HK-2 (cell line): ENCODE data around the gene ALG9.
"Not testable (repeated sequence)": the region's sequence is repeated elsewhere in the genome, so short reads cannot be mapped to it uniquely, and the experiment has no call there.

Source experiments
- DNase-seq: peaks from one replicate; pipeline ENCODE4 v3.0.0-alpha.2; 2018; ENCODE audit not compliant: unreplicated experiment

ALG9 gene

DNA sequence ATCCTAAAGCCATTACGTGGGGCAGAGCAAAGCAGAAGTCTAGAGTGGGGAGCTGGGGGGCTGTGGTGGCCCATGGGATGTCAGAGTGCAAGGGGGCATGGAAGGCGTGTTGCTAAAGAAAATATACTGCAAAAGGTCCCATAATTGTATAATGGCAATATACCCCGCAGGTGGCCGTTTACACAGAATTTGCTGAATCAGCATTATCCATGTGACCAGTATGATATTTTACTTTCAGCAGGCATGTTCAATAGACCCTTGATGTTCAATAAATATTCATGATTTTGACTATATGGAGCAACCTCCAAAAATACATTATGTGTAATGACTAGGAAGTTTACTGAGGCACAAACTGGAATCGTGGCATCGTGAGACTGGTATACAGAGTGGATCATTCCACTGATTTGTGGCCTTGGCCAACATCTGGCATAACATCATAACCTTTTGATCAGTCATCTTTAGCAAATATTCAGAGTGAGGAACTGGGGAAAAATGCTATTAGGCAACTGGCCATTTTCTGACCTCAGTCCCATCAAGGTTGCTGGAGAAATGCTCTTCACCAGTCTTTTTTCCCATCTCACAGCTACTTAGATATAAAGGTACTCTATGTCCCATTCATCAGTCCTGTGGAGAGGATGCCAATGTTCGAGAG, 75.9 kb downstream of the ALG9 start:
- DNase-seq, result no peak

DNA sequence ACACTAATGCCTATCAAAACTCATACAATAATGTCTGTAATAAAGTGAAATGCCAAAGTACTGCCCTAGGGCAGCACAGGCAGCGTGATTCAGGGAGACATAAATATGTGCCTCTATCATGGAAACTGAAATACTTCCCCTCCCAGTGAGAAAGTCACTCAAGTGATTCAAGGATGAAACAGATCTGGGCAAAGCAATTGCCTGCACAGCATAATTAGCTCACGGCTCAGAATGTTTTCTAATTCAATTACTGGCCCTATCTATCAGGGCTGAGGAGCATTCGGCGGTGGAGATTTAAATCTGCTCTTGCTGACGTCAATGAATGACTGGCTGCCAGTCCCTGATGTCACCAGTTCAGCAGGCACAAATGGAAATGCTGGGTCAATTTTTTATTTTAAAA, 77.5 kb downstream of the ALG9 start:
- no peak for DNase-seq

DNA sequence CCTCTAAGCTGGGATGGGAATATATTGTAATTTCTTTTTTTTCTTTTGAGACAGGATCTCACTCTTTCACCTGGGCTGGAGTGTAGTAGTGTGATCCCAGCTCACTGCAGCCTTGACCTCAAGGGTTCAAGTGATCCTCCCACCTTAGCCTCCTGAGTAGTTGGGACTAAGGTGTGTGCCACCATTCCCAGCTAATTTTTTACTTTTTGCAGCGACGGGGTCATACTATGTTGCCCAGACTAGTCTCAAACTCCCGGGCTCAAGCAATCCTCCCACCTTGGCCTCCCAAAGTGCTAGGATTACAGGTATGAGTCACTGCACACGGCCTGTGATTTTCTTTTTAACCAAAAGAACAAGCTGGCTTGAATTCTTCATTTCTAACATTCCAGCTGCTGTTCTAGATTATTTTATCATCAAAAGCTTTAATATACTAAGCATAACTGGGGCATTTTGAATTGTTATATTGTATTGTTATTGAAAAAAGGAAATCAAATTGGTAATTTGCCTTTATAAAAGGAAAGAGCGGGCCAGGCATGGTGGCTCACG, 78.4 kb downstream of the ALG9 start:
- no peak for DNase-seq

DNA sequence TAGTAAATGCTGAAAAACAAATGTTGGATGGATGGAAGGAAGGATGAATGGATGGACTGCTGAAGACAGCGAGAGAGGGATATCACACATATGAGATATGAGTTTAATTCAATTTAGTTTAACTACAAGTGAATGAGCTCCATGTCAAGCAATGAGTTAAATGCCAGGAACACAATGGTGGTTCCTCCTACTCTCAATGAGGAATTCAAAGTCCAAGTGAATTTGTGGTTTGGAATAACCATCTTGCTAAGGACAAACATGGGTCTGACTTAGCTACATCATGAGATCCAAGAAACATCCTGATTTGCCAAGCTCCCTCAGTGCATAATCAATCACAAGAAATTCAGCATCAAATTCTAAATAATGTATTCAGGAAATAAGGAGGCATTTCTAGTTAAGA, 79.1 kb downstream of the ALG9 start:
- DNase-seq, result no peak

DNA sequence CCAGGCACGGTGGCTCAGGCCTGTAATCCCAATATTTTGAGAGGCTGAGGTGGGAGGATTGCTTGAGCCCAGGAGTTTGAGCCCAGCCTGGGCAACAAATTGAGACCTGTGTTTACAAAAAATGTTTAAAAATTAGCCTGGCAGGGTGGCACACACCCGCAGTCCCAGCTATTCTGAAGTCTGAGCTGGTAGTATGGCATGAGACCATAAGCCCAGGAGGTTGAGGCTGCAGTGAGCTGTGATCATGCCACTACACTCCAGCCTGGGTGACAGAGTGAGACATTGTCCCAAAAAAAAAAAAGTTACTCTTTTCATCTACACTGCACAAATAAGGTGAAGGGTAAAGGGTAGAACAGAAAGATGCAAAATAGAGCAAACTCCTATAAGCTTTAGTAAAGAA, 82.9 kb downstream of the ALG9 start:
- no peak for DNase-seq

DNA sequence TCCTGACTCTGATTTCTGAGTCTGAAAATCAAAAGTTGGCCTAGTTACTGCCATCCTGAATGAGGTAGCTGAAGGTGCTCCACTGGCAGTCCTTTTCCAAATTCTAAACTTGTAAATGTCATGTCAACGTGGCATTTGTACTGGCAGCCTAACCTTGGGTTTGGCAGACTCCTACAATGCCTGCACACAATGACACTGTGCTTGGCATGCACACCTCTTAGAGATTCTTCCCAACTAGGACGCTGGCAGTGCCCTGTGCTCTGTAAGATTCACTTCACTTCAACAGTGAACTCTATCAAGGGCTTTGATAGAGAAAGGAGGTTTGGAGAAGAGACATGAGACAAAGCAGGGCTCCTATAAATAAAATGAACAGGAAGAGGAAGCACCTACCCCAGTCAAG, 83.3 kb downstream of the ALG9 start:
- no peak for DNase-seq

DNA sequence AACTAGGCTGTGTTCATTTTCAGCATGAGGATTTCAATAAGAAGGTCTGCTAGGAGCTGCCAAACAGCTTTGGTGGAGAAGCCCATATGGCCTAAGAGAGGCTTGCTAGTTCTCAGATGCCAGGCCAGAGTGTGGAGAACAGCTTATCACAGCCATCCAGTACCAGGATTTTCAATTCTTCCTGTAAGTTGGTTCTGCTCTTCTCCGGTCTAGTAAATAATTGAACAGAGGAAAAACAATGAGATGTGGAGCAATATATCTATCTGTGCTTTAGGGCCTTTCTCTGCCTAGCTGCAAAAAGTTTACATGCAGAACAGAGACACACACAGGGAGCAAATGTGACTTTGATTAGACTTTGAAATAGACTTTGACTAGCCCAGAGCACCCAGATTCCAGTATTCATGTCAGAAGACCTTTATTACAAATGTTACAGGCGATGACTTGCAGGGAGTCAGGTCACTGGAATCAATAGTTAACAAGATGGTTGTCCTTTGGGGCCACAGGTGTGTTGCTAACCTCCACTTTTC, 85.4 kb downstream of the ALG9 start:
- no peak for DNase-seq

DNA sequence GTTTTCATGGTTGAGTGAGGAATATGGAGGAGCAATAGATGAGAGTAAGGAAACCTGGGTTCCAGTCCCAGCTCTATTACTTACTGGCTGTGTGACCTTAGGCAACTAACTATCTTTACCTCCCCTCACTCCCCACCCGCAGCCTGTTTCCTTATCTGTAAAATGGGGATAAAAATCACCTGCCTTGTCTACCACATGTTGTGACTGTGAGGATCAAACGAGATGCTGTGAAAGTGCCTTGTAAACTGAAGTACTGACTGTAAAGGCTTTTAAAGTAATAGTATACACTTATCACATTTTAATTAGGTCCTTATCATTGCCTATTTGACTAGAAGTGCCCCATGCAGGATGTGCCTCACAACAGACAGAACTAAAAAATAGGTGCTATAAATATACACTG, 86.3 kb downstream of the ALG9 start:
- no peak for DNase-seq

DNA sequence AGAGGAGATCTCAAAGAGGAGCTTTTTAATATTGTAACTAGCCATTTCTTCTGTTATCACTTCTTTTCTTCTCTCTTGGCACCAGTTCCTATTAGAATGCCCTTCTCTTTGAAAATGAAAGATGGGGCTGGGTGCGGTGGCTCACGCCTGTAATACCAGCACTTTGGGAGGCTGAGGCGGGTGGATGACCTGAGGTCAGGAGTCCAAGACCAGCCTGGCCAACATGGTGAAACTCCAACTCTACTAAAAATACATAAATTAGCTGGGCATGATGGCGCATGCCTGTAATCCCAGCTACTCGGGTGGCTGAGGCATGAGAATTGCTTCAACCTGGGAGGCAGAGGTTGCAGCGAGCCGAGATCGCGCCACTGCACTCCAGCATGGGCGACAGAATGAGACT, 87.1 kb downstream of the ALG9 start:
- DNase-seq, result not testable (repeated sequence)

DNA sequence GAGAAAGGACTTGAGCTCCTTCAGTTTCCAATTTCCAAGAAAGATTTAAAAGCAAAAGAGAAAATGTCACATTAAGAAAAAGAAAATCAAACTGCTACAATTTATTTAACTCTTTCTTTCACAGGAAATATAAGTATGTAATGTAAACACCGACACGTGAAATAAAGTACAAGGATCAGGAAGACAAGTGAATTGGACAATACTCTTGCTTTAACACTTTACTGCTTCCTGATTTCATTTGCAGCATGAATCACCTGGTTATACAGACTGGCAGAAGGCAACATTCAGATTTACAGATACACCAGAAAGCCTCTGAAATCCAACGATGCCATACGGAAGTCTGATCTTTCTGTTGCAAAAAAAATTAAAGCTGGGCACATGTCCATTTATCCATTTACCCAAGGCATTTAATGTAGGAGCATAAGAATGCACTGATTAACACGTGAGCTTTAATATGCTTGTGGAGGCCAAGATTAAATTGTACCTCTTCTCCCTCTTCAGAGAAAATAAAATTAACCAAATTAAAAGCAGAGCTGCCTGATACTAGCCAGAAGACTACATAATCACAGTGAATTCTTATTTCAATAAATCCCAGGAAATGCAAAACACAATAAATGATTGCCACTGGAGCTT, 89.2 kb downstream of the ALG9 start:
- no peak for DNase-seq

DNA sequence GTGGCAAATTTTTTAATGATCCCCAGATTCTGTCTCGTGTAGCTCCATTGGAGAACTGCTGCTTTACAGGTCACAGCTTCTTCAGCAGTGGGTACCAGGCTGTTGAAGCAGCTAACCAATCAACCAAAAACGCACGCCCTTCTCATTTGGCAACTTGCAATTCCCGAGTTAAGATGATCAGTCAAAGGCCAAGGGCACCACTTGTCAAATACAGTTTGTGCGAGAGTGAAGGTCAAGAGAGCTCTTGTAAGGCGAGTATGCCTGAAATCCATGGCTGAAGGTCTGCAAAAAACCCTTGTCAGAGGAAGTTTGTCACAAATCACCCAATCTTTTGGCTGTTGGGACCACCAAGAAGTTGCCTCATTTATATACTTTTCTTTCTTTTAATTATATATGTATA, 92.3 kb downstream of the ALG9 start:
- no peak for DNase-seq

DNA sequence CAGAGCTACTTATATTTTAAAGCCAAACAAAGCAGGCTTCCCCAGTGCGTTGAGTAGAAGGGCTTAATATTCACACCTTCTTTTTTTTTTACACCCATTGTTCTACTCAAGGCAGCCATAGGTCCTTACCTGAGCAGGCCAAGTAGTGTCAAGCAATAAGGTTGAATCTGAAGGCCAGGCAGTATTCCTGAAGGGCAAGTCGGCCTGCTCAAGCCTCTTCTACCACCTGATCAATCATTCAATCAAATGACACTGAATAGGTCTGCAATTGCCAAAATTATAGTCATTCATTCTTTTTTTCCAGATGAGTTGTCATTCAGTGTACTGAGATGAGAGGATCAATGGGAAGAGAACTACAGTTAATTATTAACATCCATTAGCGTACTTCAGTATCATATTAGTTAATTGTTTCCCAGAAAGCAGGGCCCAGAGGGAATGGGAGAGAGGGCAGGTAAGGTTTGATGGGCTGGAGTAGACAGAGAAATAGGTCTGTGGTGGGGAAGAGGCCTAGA, 93.3 kb downstream of the ALG9 start:
- no peak for DNase-seq

DNA sequence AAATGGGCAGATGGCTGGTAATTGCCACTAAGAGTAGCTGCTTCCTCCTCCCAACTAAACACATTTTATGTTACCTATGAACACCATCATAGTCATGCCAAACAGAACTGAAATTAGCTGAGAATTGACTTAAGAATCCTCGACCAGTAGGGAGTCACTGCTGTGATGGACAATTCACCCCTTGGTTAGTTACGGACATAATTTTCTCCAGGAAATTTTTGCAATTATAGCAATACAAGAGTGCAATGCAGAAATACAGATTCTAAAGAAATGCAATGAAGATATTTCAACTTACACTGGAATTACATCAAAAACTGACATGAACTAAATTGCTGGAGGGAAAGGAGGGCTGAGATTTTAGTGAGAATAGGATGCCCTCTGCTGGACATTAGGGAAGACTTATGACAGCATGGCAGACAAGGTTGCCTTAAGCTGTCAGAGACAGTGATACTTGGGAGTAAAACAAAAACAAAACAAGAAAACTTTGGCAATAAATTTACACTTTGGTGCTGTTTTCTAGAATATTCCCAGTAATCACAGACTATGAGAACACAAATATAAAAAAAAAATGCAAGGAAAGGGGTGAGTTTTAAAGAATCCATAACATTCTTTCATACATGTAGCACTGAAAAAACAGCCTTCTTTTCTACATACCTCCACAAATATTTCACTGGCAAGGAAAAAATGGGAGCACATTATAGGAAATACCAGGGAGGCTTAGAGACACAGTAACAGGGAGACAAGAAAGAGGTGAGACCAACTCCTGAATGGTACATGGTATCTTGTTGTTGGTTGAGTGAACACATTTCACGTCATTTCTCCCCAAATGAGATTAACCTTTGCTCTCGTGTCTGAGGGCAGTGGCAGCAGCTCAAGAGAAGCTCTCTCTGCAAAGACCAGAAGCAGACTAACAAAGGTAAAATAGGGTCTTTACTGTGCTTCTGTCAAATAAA, 94.0 kb downstream of the ALG9 start:
- DNase-seq, result no peak

DNA sequence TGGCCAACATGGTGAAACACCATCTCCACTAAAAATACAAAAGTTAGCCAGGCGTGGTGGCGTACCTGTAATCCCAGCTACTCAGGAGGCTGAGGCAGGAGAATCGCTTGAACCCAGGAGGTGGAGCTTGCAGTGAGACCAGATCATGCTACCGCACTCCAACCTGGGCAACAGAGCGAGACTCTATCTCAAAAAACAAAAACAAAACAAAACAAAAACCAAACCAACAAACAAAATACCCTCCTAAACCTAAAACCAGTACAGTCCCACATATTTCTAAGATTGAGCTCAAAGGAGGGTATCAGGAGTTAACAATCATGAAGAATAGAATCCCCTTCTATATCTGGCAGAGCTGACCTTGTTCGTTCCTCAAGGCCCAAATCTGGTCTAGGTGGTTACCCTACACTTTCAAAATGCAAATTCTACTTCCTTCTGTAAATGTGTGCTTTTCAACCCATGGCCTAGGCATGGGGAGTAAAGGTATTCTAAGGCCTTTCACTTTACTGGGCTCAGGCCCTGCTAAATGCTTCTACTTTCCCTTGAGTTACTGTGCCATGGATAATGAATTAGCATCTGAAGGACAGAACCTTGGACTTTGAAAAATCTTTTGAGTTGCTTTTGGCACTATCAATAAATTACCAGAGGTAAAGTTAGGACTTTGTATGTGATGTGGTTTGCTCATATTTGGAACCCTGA, 94.8 kb downstream of the ALG9 start:
- DNase-seq, result no peak

DNA sequence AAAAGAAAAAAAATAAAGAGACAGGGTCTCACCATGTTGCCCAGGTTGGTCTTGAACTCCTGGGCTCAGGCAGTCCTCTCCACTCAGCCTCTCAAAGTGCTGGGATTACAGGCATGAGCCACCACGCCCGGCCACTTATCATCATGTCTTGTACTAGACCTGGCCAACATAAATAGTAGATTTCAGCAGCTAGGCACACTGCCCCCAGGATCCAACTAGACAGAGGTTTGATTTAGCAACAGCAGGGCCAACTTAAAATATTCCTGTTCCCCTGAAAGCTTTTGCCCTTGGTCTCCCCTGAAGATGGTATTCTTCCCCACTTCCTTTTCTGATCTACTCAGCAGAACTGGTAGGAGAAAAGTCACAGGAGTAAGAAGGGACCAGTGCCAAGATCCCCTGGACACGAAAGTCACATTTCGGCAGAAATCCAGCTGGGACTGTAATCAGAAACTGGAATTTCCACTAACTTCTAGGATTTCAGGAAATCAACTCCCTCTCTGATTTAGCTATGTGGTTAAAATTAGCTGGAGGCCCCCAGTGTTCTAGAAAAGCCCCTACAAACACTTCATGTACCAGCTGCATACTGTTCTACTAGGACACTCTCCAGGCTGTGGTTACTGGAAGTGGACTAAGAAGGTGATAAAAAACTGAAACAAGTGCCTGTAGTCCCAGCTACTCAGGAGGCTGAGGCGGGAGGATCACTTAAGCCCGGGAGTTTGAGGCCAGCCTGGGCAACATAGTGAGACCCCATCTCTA, 96.2 kb downstream of the ALG9 start:
- no peak for DNase-seq

DNA sequence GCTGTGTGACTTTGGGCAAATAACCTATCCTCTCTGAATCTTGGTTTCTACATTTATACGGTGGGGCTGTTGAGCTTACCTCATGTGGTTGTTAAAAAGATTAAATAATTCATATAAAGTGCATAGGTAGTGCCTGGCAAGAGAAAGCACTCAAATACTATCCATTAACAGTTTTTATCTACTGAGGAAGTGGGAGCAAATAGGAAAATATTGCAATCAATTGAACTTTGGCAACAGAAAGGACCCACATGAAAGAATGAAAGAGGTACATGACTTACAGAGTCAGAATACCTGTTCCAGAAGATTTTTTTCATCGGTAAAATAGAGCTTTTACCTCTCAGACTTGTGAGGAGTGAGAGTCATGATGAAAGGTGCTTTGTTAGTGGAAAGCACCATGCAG, 98.8 kb downstream of the ALG9 start:
- no peak for DNase-seq

DNA sequence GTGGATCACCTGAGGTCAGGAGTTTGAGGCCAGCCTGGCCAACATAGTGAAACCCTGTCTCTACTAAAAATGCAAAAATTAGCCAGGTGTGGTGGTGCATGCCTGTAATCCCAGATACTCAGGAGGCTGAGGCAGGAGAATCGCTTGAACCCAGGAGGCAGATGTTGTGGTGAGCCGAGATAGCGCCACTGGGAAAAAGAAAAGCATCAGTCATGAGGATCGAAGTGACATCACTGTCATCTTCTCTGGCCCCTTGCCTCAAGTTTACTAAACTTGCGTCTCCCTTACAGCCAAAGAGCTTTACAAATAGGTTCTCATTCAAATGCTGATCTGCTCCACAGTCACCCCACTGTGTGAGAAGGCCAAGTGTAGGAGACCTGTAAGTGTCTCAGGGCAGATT, 100.2 kb downstream of the ALG9 start:
- DNase-seq, result not testable (repeated sequence)

DNA sequence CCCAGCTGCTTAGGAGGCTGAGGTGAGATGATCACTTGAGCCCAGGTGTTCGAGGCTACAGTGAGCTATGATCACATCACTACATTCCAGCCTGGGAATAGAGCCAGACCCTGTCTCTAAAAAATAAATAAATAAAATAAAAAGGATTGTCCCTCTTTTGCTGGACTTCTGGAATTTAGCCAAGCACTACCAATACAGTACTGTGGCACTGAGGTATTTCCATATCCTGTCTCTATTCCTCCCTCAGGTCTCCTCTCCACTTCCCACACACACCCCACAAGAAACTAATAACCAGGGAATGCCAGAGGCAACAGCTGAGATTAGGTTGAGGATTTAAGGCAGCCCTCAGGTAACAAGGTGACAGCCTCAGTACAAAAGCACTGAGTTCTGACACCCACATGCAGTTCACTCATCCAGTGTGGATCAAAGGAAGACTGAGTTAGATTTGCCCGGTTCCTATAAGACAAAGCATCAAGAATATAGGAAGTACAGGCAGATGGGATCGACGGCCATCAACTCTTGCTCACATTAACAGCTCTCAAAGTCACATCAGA, 100.7 kb downstream of the ALG9 start:
- DNase-seq, result no peak

DNA sequence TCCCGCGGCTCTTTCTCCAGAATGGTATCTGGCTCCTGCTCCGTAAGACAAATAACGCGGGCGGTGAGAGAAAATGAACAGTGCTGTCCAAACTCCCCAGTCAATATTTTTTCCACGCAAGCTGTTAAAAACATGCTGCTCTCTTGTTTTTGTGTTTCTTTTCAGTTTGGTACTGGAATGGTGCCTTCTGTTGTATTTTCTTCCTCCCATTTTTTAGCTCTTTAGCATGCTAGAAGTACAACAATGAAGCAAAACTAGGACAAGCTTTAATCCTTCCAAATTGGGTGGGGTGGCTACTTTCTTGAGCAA, 104.6 kb downstream of the ALG9 start:
- no peak for DNase-seq

DNA sequence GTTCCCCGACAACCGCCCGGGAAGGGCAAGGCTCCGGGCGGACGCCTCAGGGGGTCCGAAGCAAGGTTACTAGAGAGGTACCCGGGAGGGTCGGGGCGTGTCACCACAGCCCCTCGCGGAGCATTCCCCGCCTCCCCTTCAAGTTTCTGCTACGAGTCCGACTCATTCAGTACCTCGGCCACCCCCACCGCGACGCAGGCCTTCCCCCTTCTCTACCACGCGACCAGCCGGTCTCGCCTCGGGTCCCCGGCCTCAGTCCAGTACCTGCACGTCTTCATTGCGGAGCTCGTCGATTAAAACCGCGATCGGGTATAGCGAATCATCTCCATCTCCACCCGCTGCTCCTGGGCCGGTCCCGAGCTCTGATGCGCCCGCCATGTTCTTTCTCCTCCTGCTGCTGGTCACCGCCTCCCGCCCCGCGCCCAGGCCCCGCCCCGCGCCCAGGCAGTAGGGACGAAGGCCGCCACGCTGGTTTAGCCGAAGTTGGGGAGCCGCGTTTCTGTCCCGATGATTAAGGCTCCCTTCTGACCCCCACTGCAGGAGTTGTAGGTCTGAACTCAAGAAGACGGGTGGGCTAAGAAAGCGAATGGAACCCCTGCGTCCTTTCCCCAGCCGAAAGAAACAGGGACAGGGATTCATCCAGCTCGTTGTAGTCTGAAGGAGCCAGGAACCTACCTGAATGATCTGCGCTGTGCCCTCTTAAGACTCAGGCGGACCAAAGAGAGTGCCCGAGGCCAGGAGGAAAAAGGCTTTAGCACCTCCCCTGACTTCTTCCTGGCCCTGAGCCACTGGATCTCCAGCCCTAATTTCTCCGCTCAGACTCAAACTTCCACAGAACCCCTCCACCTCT, 105.2 kb downstream of the ALG9 start, which contains the start of gene PPP2R1B:
Gene PPP2R1B (minus strand): TSS at position 406 of the 850 bp plus-strand sequence. CDS start 28 bp downstream, at position 378.
- peak; percentile 83 for DNase-seq
